ENCODE results near the gene HSP90AB1. TPM values are rescaled to one million over a fixed set of nuclear protein-coding genes. Genes with fewer than 3 reads are reported as not detected.

The HSP90AB1 gene
- total RNA-seq, 1 donor from 2014 or later, result 463 TPM

- no peak for DNase-seq (ENCODE audit: extremely low spot score in 2 of 2)
- Histone ChIP-seq H3K4me3 (no peak overlapping the region), H3K9me3 (no peaks in the 10 kb centered on the region), H3K27ac (no peak overlapping the region), H3K36me3 (no peaks in the 10 kb centered on the region), H3K4me1 (peaks cover 10% of the 10 kb centered on the region), H3K27me3 (peaks cover 8% of the 10 kb centered on the region)
- intact Hi-C loops (cut with DNase I), result no loop called here
- TF ChIP-seq CTCF (IDR thresholded peaks at IDR 0.05) (no peak), POLR2AphosphoS5 (IDR thresholded peaks at IDR 0.05; ENCODE audit: insufficient read depth in 1 of 2, low read depth in 1 of 2) (no peak), POLR2A (IDR thresholded peaks at IDR 0.05) (no peak)
Observed at GRCh38 chr6:44273617-44274016, 26.7 kb downstream of the HSP90AB1 start.

- Histone ChIP-seq H3K27me3 (peaks cover 6% of the 10 kb centered on the region), H3K9me3 (no peaks in the 10 kb centered on the region), H3K4me1 (peaks cover 10% of the 10 kb centered on the region), H3K27ac (no peak overlapping the region), H3K4me3 (peak overlapping the region; percentile 22 to 48), H3K36me3 (no peaks in the 10 kb centered on the region)
- no peak for TF ChIP-seq CTCF (IDR thresholded peaks at IDR 0.05)
- TF ChIP-seq POLR2AphosphoS5 (IDR thresholded peaks at IDR 0.05; ENCODE audit: insufficient read depth in 1 of 2, low read depth in 1 of 2), result no peak
- TF ChIP-seq POLR2A (IDR thresholded peaks at IDR 0.05), result no peak
- intact Hi-C loops (cut with DNase I), result no loop called here
- no peak for DNase-seq (ENCODE audit: extremely low spot score in 2 of 2)
Observed at GRCh38 chr6:44275271-44275748, 28.4 kb downstream of the HSP90AB1 start.

- Histone ChIP-seq H3K4me1 (peaks cover 10% of the 10 kb centered on the region), H3K4me3 (peak overlapping the region; percentile 22 to 48), H3K9me3 (no peaks in the 10 kb centered on the region), H3K36me3 (no peaks in the 10 kb centered on the region), H3K27ac (no peak overlapping the region), H3K27me3 (peaks cover 4% of the 10 kb centered on the region)
- no peak for DNase-seq (ENCODE audit: extremely low spot score in 2 of 2)
- intact Hi-C loops (cut with DNase I), result no loop called here
- TF ChIP-seq POLR2AphosphoS5 (IDR thresholded peaks at IDR 0.05; ENCODE audit: insufficient read depth in 1 of 2, low read depth in 1 of 2), result no peak
- no peak for TF ChIP-seq POLR2A (IDR thresholded peaks at IDR 0.05)
- no peak for TF ChIP-seq CTCF (IDR thresholded peaks at IDR 0.05)
Observed at GRCh38 chr6:44275749-44276648, 29.1 kb downstream of the HSP90AB1 start.

- no peak for TF ChIP-seq POLR2AphosphoS5 (IDR thresholded peaks at IDR 0.05; ENCODE audit: insufficient read depth in 1 of 2, low read depth in 1 of 2)
- TF ChIP-seq CTCF (IDR thresholded peaks at IDR 0.05), result no peak
- TF ChIP-seq POLR2A (IDR thresholded peaks at IDR 0.05), result no peak
- Histone ChIP-seq H3K4me1 (peaks cover 10% of the 10 kb centered on the region), H3K36me3 (no peaks in the 10 kb centered on the region), H3K9me3 (no peaks in the 10 kb centered on the region), H3K4me3 (no peak overlapping the region), H3K27me3 (peaks cover 4% of the 10 kb centered on the region), H3K27ac (no peak overlapping the region)
- intact Hi-C loops (cut with DNase I), result no loop called here
- no peak for DNase-seq (ENCODE audit: extremely low spot score in 2 of 2)
Observed at GRCh38 chr6:44276667-44277640, 30.1 kb downstream of the HSP90AB1 start.
